Loucy (cell line): Measurements from ENCODE around the gene IFT52.
A peak's percentile ranks its signal among the peaks of the same experiment; 100 is the strongest.
"Not testable (repeated sequence)": the region's sequence is repeated elsewhere in the genome, so short reads cannot be mapped to it uniquely, and the experiment has no call there.

Experiments used
- H2AFZ ChIP-seq: fragments of 200-600 bp; sonication (generic); 2 replicates; pipeline ENCODE4 v1.6.0; 2016; ENCODE audit warnings: antibody characterized with exemption, mild to moderate bottlenecking, low read length, moderate library complexity
- H3F3A ChIP-seq: fragments of 200-600 bp; 2 replicates; pipeline ENCODE4 v1.6.0; 2016; ENCODE audit warnings: antibody characterized with exemption, low read depth, mild to moderate bottlenecking
- H3K27me3 ChIP-seq: fragments of 200-600 bp; sonication (generic); 2 replicates; pipeline ENCODE4 v1.6.1; 2014; ENCODE audit warnings: low read length, mild to moderate bottlenecking; ENCODE audit not compliant: insufficient read depth, poor library complexity, severe bottlenecking
- H3K36me3 ChIP-seq: fragments of 200-600 bp; sonication (generic); 2 replicates; pipeline ENCODE4 v1.6.1; 2016; ENCODE audit warnings: low read length; ENCODE audit not compliant: insufficient read depth
- H3K4me1 ChIP-seq: fragments of 200-600 bp; sonication (generic); 2 replicates; pipeline ENCODE4 v1.5.1; 2014; ENCODE audit warnings: low read length, mild to moderate bottlenecking; ENCODE audit not compliant: insufficient read depth, poor library complexity, severe bottlenecking
- H3K4me2 ChIP-seq: fragments of 200-600 bp; sonication (generic); 2 replicates; pipeline ENCODE4 v1.6.0; 2014; ENCODE audit warnings: antibody characterized with exemption, low read length, low read depth, mild to moderate bottlenecking; ENCODE audit not compliant: poor library complexity, severe bottlenecking
- H3K4me3 ChIP-seq: fragments of 200-600 bp; sonication (generic); 2 replicates; pipeline ENCODE4 v1.5.1; 2014; ENCODE audit warnings: low read length, mild to moderate bottlenecking, mixed read lengths; ENCODE audit not compliant: poor library complexity, severe bottlenecking
- H3K79me2 ChIP-seq: fragments of 200-600 bp; sonication (generic); 2 replicates; pipeline ENCODE4 v1.6.1; 2014; ENCODE audit warnings: low read length; ENCODE audit not compliant: insufficient read depth
- H3K9ac ChIP-seq: fragments of 200-600 bp; sonication (generic); 2 replicates; pipeline ENCODE4 v1.6.0; 2014; ENCODE audit warnings: mild to moderate bottlenecking, low read depth, low read length, moderate library complexity; ENCODE audit not compliant: poor library complexity, severe bottlenecking
- H3K9me2 ChIP-seq: fragments of 200-600 bp; sonication (generic); replicated peaks from 2 replicates; pipeline ENCODE4 v1.6.1; 2016; ENCODE audit warnings: low read depth, low read length, mixed read lengths
- H3K9me3 ChIP-seq: fragments of 200-600 bp; sonication (generic); 2 replicates; pipeline ENCODE4 v1.6.1; 2014; ENCODE audit warnings: mild to moderate bottlenecking, antibody characterized with exemption, low read length, low read depth; ENCODE audit not compliant: insufficient read depth
- H4K20me1 ChIP-seq: fragments of 200-600 bp; sonication (generic); 2 replicates; pipeline ENCODE4 v1.6.0; 2014; ENCODE audit warnings: antibody characterized with exemption, low read length, mild to moderate bottlenecking; ENCODE audit not compliant: insufficient read depth, poor library complexity, severe bottlenecking
- EZH2phosphoT487 ChIP-seq: fragments of 200-600 bp; IDR thresholded peaks from 2 replicates; pipeline ENCODE4 v1.6.1; 2018; ENCODE audit warnings: antibody characterized with exemption, mild to moderate bottlenecking, moderate library complexity, borderline replicate concordance
- TF ChIP-seq, protein P1 (sequence below): fragments of 200-600 bp; sonication (generic); conservative IDR thresholded peaks from 2 replicates; pipeline ENCODE4 v1.5.1; 2014; ENCODE audit warnings: mild to moderate bottlenecking, antibody characterized with exemption, low read length

Gene IFT52

DNA sequence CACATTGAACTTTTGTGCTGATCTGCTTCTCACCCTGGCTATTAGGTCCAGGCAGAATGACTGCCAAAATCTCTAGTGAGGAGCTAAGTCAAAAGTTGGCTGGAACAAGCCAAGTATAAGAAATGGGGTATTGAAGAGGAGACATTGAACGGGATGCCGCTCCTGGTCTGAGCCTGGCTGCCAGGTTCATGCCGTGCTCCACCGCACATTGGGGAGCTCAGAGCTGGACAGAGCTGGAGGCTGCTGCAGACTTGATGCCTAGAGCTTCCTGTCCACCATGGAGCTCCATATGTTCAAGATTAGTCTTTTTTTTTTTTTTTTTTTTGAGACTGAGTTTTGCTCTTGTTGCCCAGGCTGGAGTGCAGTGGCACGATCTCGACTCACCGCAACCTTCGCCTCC is 4.1 kb upstream of the IFT52 start:
- TF ChIP-seq, protein P1, sequence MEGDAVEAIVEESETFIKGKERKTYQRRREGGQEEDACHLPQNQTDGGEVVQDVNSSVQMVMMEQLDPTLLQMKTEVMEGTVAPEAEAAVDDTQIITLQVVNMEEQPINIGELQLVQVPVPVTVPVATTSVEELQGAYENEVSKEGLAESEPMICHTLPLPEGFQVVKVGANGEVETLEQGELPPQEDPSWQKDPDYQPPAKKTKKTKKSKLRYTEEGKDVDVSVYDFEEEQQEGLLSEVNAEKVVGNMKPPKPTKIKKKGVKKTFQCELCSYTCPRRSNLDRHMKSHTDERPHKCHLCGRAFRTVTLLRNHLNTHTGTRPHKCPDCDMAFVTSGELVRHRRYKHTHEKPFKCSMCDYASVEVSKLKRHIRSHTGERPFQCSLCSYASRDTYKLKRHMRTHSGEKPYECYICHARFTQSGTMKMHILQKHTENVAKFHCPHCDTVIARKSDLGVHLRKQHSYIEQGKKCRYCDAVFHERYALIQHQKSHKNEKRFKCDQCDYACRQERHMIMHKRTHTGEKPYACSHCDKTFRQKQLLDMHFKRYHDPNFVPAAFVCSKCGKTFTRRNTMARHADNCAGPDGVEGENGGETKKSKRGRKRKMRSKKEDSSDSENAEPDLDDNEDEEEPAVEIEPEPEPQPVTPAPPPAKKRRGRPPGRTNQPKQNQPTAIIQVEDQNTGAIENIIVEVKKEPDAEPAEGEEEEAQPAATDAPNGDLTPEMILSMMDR: no peak
- no peak for TF ChIP-seq EZH2phosphoT487
- no peaks in the 10 kb centered on the region for H3K36me3 ChIP-seq

DNA sequence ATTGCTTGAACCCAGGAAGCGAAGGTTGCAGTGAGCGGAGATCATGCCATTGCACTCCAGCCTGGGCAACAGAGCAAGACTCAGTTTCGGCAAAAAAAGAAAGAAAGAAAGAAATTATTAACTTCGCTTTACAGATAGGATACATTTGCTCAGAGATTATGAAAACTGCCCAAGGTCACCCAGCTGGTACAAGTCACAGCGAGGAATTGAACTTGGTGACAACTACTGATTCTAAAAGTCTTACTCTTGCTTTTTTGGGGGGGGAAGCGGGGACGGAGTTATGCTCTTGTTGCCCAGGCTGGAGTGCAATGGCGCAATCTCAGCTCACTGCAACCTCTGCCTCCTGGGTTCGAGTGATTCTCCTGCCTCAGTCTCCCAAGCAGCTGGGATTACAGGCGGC is 2.2 kb upstream of the IFT52 start:
- not testable (repeated sequence) for H3K4me3 ChIP-seq, H3K27me3 ChIP-seq, H3F3A ChIP-seq, H2AFZ ChIP-seq, H3K4me2 ChIP-seq, H4K20me1 ChIP-seq, H3K9me3 ChIP-seq, H3K9me2 ChIP-seq, H3K36me3 ChIP-seq, H3K9ac ChIP-seq
- Histone ChIP-seq H3K4me1 (peaks cover 24% of the 10 kb centered on the region), H3K79me2 (peaks cover 12% of the 10 kb centered on the region; the same call in 1 of the 2 replicates)

More for the DNA sequence above, 4.1 kb upstream of the IFT52 start:
- H3K79me2 ChIP-seq: peaks cover 6% of the 10 kb centered on the region; the same call in 1 of the 2 replicates
- H4K20me1 ChIP-seq: peaks cover 5% of the 10 kb centered on the region
- peaks cover 23% of the 10 kb centered on the region for H3K4me1 ChIP-seq
- no peaks in the 10 kb centered on the region for H3K27me3 ChIP-seq
- no peaks in the 10 kb centered on the region for H3K9me3 ChIP-seq
- no peaks in the 10 kb centered on the region for H3F3A ChIP-seq
- H2AFZ ChIP-seq: no peak overlapping the region
- H3K9me2 ChIP-seq: no peaks in the 10 kb centered on the region
- H3K9ac ChIP-seq: no peak overlapping the region
- H3K4me3 ChIP-seq: no peak overlapping the region
- H3K4me2 ChIP-seq: no peak overlapping the region

DNA sequence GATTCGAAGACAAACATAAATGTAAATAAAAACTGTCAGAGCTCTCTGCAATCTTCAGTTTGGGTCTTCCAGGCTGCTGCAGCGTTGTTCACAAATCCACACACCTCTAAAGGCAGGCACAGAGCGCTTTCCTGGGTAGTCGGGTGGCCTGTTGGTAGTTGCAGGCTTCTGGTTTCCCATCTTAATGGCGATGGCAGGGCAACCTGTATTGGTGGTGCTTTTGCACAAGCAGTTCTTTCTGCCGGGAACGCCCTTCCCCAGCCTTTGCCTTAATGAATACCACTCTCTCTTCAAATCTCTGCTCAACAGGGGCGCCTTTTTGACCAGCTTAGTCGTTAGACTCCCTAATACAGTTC is 723 bp upstream of the IFT52 start:
- Histone ChIP-seq H3K36me3 (no peaks in the 10 kb centered on the region), H3K4me2 (peak overlapping the region; percentile 96), H3K9me3 (no peaks in the 10 kb centered on the region), H3K4me1 (peaks cover 17% of the 10 kb centered on the region), H3K79me2 (peaks cover 14% of the 10 kb centered on the region; the same call in 1 of the 2 replicates), H3K9me2 (no peaks in the 10 kb centered on the region), H3K9ac (peak overlapping the region; percentile 85), H2AFZ (peak overlapping the region; percentile 99), H3K4me3 (peak overlapping the region; percentile 98), H4K20me1 (peaks cover 5% of the 10 kb centered on the region), H3K27me3 (no peaks in the 10 kb centered on the region), H3F3A (no peaks in the 10 kb centered on the region)
- TF ChIP-seq, protein P1: no peak
- TF ChIP-seq EZH2phosphoT487: no peak

DNA sequence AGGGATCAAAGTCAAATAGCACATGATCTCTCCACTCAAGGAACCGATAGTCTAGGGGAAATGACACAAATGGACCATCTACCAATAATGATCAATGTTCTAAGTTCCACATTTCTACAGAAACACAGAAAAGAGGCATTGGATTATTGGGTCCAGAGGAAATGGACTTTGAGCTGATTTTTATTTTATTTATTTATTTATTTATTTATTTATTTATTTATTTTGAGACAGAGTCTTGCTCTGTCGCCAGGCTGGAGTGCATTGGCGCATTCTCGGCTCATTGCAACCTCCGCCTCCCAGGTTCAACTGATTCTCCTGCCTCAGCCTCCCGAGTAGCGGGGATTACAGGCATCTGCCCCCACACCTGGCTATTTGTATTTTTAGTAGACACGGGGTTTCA is 11.2 kb downstream of the IFT52 start:
- not testable (repeated sequence) for H3K27me3 ChIP-seq, H3K9me2 ChIP-seq, H3K4me1 ChIP-seq, H3K4me2 ChIP-seq, H3K4me3 ChIP-seq, H2AFZ ChIP-seq, H3K9ac ChIP-seq, H3K9me3 ChIP-seq, H3F3A ChIP-seq, H4K20me1 ChIP-seq, H3K79me2 ChIP-seq
- H3K36me3 ChIP-seq: peaks cover 18% of the 10 kb centered on the region
